GM13976 (cell line): ENCODE results near the gene TTLL9.

Experiments
- DNase-seq: peaks from one replicate; pipeline ENCODE4 v3.0.0; 2012; ENCODE audit warnings: low spot score
- in situ Hi-C: fragments of 300-500 bp; cut with MboI; formaldehyde crosslinking; loops from one replicate; pipeline ENCODE4 v1.12.0; 2022; ENCODE audit warnings: low sequenced_read_pairs, mixed read lengths, inconsistent platforms; ENCODE audit not compliant: unreplicated experiment
- TF ChIP-seq, protein P1 (sequence below): IDR thresholded peaks from 2 replicates; pipeline ENCODE4 v1.5.1; 2012; ENCODE audit warnings: borderline replicate concordance, mild to moderate bottlenecking; ENCODE audit not compliant: insufficient read depth; ENCODE audit errors: extremely low read depth, missing control alignments, control extremely low read depth

TTLL9 gene

DNA sequence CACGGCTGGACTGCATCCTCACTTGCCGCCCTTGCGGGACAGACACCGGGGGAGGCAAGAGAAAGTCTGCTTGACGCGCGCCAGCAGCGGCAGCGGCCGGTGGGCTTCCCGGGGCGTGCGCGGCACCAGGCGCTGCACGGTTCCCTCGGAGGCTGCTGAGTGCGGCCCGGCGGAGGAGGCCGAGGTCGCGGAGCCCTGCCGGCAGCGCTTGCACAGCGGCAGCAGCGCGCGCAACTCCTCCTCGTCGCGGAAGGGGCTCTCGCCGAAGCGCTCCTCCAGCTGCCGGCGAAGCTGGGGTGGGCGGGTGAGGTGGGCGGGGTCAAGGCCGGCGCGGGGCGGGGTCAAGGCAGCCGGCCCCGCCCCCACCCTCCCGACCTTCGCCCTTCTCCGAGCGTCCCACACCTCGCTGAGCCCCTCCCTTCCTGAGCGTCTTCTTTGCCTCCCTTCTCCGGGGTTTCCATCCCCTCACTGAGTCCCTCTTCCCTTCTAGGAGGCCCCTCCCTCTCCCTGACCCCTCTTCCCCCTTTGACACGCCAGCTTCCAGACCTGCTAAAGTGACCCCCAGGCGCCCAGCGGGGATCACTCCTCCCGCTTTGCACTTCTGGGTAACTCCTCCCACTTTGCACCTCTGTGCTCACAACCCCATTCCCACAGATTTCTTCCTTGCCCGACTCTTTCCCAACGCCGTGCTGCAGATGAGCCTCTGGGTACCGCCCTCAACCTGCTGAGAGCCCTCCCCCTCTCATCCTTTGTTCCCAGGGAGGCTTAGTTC, 8.9 kb upstream of the TTLL9 start:
- TF ChIP-seq, protein P1, sequence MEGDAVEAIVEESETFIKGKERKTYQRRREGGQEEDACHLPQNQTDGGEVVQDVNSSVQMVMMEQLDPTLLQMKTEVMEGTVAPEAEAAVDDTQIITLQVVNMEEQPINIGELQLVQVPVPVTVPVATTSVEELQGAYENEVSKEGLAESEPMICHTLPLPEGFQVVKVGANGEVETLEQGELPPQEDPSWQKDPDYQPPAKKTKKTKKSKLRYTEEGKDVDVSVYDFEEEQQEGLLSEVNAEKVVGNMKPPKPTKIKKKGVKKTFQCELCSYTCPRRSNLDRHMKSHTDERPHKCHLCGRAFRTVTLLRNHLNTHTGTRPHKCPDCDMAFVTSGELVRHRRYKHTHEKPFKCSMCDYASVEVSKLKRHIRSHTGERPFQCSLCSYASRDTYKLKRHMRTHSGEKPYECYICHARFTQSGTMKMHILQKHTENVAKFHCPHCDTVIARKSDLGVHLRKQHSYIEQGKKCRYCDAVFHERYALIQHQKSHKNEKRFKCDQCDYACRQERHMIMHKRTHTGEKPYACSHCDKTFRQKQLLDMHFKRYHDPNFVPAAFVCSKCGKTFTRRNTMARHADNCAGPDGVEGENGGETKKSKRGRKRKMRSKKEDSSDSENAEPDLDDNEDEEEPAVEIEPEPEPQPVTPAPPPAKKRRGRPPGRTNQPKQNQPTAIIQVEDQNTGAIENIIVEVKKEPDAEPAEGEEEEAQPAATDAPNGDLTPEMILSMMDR = no peak
- in situ Hi-C loops = no loop called here
- DNase-seq = peak; percentile 96

DNA sequence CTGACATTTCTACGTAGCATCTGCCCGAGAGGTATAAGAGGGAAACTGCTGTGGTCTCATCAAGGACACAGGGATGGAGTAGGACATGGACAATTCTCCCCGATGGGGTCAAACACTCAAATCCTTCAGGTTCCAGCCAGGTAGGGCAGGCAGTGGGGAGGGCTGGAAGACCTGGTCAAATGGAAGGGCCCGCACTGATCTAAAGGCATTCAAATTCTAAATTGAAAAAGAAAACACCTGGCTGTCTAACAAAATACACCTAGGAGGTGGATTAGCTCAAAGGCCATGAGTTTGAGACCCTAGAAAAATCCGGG, 8.3 kb upstream of the TTLL9 start:
- in situ Hi-C loops = no loop called here
- no peak for DNase-seq
- TF ChIP-seq, protein P1 = no peak

DNA sequence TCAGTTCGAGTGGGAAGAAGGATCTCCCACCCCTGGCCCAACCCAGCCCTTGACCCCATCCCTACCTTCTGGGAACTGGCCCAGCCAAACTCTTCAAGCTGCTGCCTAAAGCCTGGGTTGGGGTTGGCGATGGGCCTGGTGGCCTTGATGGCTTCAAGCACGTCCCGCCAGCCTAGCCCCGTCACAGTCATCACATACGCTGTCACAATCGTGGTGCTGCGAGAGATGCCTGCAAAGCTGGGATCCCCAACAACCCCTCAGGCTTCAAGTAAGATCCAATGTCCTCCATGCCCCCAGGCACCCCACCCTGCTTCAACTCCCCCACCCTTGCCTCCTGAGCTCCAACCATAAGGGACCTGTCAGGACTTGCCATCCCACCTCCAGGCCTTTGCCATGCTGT, 7.9 kb upstream of the TTLL9 start:
- in situ Hi-C loops = no loop called here
- TF ChIP-seq, protein P1 = no peak
- DNase-seq = peak; percentile 22

DNA sequence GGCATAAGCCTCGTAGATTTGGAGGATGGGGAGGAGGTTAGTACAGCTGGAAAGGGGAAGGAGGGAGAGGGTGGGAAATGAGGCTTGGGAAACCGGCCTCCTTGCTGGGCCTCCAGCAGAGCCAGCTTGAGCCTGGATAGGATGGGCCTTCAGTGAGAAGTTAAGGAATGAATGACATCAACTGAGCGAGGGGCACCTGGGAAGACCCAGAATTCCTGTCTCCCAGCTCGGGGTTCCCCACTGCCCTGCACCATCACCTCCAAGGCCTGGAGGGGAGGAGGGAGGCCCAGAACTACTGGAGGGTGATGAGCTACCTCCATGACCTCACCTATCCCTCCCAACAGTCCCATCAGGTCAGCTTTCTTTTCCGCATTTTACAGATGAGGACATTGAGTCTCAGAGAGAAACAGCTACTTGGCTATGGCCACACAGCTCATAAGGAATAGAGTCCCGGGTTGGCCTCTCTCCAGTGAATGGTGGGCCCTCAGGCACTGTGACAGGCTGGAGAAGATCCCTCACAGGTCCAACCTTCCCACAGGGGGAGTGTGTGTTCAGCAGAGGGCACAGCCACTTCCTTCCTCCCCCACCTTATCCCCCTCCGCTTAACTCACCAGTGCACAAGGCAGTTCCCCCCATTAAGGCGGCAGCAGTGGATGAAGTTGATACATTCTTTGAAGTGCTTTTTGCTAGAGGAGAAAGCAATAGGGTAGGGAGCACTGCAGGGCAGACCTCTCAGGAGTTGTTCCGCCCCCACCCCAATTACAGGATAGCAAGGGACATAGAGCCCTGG, 6.9 kb upstream of the TTLL9 start:
- in situ Hi-C loops = no loop called here
- TF ChIP-seq, protein P1 = no peak
- peak; percentile 10 for DNase-seq

DNA sequence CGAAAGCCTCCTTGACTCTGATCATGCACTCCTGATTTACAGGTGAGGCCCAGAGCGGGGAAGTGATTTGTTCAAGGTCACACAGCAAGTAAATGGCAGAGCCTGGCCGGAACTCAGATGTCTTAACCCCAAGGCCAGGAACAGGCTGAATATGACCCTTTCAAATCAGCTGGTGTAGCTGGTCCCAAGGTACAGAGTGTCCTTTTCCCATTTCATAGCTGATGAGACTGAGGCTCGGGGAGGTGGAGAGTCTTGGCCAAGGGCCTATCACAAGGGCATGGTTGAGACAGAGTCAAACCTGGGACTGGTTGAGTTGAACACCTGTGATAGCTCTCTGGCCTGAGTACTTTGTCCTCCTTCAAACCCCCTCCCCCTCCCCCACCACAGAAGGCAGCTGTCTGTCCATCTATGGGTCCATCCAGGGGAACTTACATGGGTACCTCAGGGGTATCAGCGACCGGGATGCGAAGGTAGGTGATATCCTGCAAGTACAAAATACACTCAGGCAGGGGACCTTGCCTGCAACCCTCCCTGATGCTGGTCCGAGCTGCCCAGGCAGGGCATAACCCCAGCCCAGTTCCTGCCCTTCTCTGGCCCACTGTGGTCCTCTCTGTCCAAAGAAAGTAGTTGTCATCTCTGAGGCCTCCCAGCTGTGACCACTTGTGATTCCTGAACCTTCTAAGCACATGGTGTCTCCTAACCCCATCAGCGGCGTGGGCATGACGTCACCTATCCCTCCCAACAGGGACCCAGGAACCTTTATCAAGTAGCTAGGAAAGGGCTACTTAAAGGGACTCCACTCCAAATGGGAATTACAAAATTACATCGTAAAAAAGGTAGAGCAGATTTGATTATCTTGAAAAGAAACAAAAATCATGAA, 5.7 kb upstream of the TTLL9 start:
- no peak for DNase-seq
- TF ChIP-seq, protein P1 = no peak
- in situ Hi-C loops = no loop called here

DNA sequence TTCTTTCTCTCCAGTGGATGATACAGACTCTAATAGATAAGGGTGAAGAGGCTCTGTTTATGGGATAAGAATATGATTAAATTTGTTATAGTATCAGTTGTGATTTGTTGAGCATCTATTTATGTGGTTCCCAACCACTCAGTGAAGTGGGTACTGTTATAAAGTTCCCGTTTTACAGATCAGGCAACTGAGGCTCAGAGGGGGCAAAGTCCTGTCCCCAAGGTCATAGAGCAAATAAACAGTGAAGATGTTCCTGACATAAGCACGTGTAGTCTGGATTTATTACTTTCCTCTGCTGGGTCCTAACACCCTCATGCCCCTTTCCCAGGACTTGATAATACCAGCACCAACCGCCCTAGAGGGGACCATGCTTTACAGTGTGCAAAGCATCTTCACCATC, 4.2 kb upstream of the TTLL9 start:
- no peak for DNase-seq
- in situ Hi-C loops = no loop called here
- TF ChIP-seq, protein P1 = no peak
